ENCODE measurements around the gene ATXN7L1. TPM values are rescaled to one million over a fixed set of nuclear protein-coding genes. Genes with fewer than 3 reads are reported as not detected.

The ATXN7L1 gene
- total RNA-seq, 5 donors from 2014 or later (not counting 1 experiment from before 2014, with no cell fraction given), result 42.3 to 54.7 (median 47.4) TPM

GRCh38 chr7:105861224-105861623, 15.2 kb downstream of the ATXN7L1 start:
- Mint-ChIP-seq H3K27me3 (no peaks in the 10 kb centered on the region), H3K9me3 (no peaks in the 10 kb centered on the region), H3K4me3 (no peak overlapping the region), H3K36me3 (peaks cover 8% of the 10 kb centered on the region), H3K4me1 (peaks cover 25 to 32% (median 32%) of the 10 kb centered on the region in 3 donors), H3K27ac (no peak overlapping the region)
- Histone ChIP-seq H3K27ac (ENCODE audit: low read length) (no peak overlapping the region), H3K36me3 (ENCODE audit: control insufficient read depth in 2 of 2, extremely low read depth in 1 of 2, insufficient read depth in 1 of 2, low read length in 1 of 2) (peaks cover 4 to 6% of the 10 kb centered on the region in 2 donors), H3K9me3 (no peaks in the 10 kb centered on the region), H3K27me3 (replicated peaks in 1 of 2; ENCODE audit: control insufficient read depth in 2 of 2, extremely low read depth in 1 of 2, insufficient read depth in 2 of 2, low read length in 1 of 2) (no peaks in the 10 kb centered on the region), H3K4me3 (ENCODE audit: control insufficient read depth in 1 of 2, extremely low read depth in 1 of 2, low read length in 1 of 2) (no peak overlapping the region), H3K4me1 (ENCODE audit: control insufficient read depth in 1 of 2, extremely low read depth in 1 of 2, insufficient read depth in 2 of 2, low read length in 2 of 2) (peaks cover 15% of the 10 kb centered on the region in 2 experiments)
- ATAC-seq (replicated peaks in 1 of 4) (no peak), DNase-seq (no peak)
- CTCF ChIA-PET, result no interaction called here
- 96% methylated on average over 4 of the region's 5 CpGs for WGBS (ENCODE audit: insufficient coverage)
- POLR2A ChIA-PET, result no interaction called here

GRCh38 chr7:105860793-105861192, 15.6 kb downstream of the ATXN7L1 start:
- H3K4me1 Mint-ChIP-seq, result peaks cover 25 to 35% (median 32%) of the 10 kb centered on the region in 3 donors

GRCh38 chr7:105857009-105857952, 19.1 kb downstream of the ATXN7L1 start:
- peaks cover 3% of the 10 kb centered on the region for H3K36me3 Mint-ChIP-seq
- ATAC-seq (replicated peaks in 1 of 4), result peak; percentile 66 to 89 (median 77)
- no peaks in the 10 kb centered on the region for H3K9me3 ChIP-seq
- ChIA-PET POLR2A (interaction anchor here in 1 of 2 donors (0.6 kb wide), 3 partner anchors 96 to 209 kb away, joined by 3 read pairs; no protein-coding TSS in a partner anchor), CTCF (interaction anchor here (0.5 to 1.2 kb wide), 4 partner anchors 32 to 319 kb away, joined by 3 to 5 read pairs (median 3); no protein-coding TSS in a partner anchor)
- no peaks in the 10 kb centered on the region for H3K27me3 Mint-ChIP-seq
- no peaks in the 10 kb centered on the region for H3K27me3 ChIP-seq (replicated peaks in 1 of 2; ENCODE audit: control insufficient read depth in 2 of 2, extremely low read depth in 1 of 2, insufficient read depth in 2 of 2, low read length in 1 of 2)
- H3K27ac ChIP-seq (ENCODE audit: low read length), result no peak overlapping the region
- peak overlapping the region in 2 of 3 donors; percentile 18 to 47 for H3K4me3 Mint-ChIP-seq
- DNase-seq, result peak in 1 of 35 experiments; percentile 42
- 70% methylated on average over 1 of the region's 2 CpGs for WGBS (ENCODE audit: insufficient coverage)
- H3K36me3 ChIP-seq (ENCODE audit: control insufficient read depth in 2 of 2, extremely low read depth in 1 of 2, insufficient read depth in 1 of 2, low read length in 1 of 2), result no peaks in the 10 kb centered on the region
- peak overlapping the region; percentile 53 to 70 for H3K27ac Mint-ChIP-seq
- no peaks in the 10 kb centered on the region for H3K9me3 Mint-ChIP-seq
- no peak overlapping the region for H3K4me3 ChIP-seq (ENCODE audit: control insufficient read depth in 1 of 2, extremely low read depth in 1 of 2, low read length in 1 of 2)
- H3K4me1 Mint-ChIP-seq, result peaks cover 32 to 53% (median 46%) of the 10 kb centered on the region in 3 donors
- peaks cover 26 to 31% of the 10 kb centered on the region in 2 experiments for H3K4me1 ChIP-seq (ENCODE audit: control insufficient read depth in 1 of 2, extremely low read depth in 1 of 2, insufficient read depth in 2 of 2, low read length in 2 of 2)

More at GRCh38 chr7:105860793-105861192, 15.6 kb downstream of the ATXN7L1 start:
- ATAC-seq (replicated peaks in 1 of 4) (no peak), DNase-seq (no peak)
- Histone ChIP-seq H3K4me3 (ENCODE audit: control insufficient read depth in 1 of 2, extremely low read depth in 1 of 2, low read length in 1 of 2) (no peak overlapping the region), H3K36me3 (ENCODE audit: control insufficient read depth in 2 of 2, extremely low read depth in 1 of 2, insufficient read depth in 1 of 2, low read length in 1 of 2) (peaks cover 1 to 2% of the 10 kb centered on the region in 2 donors), H3K27ac (ENCODE audit: low read length) (no peak overlapping the region), H3K27me3 (replicated peaks in 1 of 2; ENCODE audit: control insufficient read depth in 2 of 2, extremely low read depth in 1 of 2, insufficient read depth in 2 of 2, low read length in 1 of 2) (no peaks in the 10 kb centered on the region), H3K4me1 (ENCODE audit: control insufficient read depth in 1 of 2, extremely low read depth in 1 of 2, insufficient read depth in 2 of 2, low read length in 2 of 2) (peaks cover 15% of the 10 kb centered on the region in 2 experiments), H3K9me3 (no peaks in the 10 kb centered on the region)
- CTCF ChIA-PET, result no interaction called here
- Mint-ChIP-seq H3K4me3 (no peak overlapping the region), H3K27ac (no peak overlapping the region), H3K9me3 (no peaks in the 10 kb centered on the region), H3K36me3 (peaks cover 3% of the 10 kb centered on the region), H3K27me3 (no peaks in the 10 kb centered on the region)
- 98% methylated on average over 6 of the region's 8 CpGs for WGBS (ENCODE audit: insufficient coverage)
- POLR2A ChIA-PET, result no interaction called here

- CTCF ChIA-PET, result interaction anchor here (0.6 to 1.7 kb wide), 7 partner anchors 11 to 593 kb away, joined by 3 to 4 read pairs (median 3); no protein-coding TSS in a partner anchor
- Histone ChIP-seq H3K27me3 (replicated peaks in 1 of 2; ENCODE audit: control insufficient read depth in 2 of 2, extremely low read depth in 1 of 2, insufficient read depth in 2 of 2, low read length in 1 of 2) (no peaks in the 10 kb centered on the region), H3K36me3 (ENCODE audit: control insufficient read depth in 2 of 2, extremely low read depth in 1 of 2, insufficient read depth in 1 of 2, low read length in 1 of 2) (no peaks in the 10 kb centered on the region), H3K4me1 (ENCODE audit: control insufficient read depth in 1 of 2, extremely low read depth in 1 of 2, insufficient read depth in 2 of 2, low read length in 2 of 2) (peaks cover 51 to 57% of the 10 kb centered on the region in 2 experiments), H3K4me3 (ENCODE audit: control insufficient read depth in 1 of 2, extremely low read depth in 1 of 2, low read length in 1 of 2) (no peak overlapping the region), H3K27ac (ENCODE audit: low read length) (no peak overlapping the region), H3K9me3 (no peaks in the 10 kb centered on the region)
- H3K27ac Mint-ChIP-seq, result no peak overlapping the region
- POLR2A ChIA-PET, result interaction anchor here in 1 of 2 donors (0.6 to 0.7 kb wide), 5 partner anchors 27 to 197 kb away, joined by 3 to 5 read pairs (median 4); no protein-coding TSS in a partner anchor
- H3K36me3 Mint-ChIP-seq, result peaks cover 3% of the 10 kb centered on the region
- H3K4me1 Mint-ChIP-seq, result peaks cover 60 to 72% (median 67%) of the 10 kb centered on the region in 3 donors
- ATAC-seq (replicated peaks in 1 of 4) (no peak), DNase-seq (no peak)
- no peaks in the 10 kb centered on the region for H3K27me3 Mint-ChIP-seq
- no peak overlapping the region for H3K4me3 Mint-ChIP-seq
- no peaks in the 10 kb centered on the region for H3K9me3 Mint-ChIP-seq
Measured at GRCh38 chr7:105854498-105854897, 21.9 kb downstream of the ATXN7L1 start.

- Mint-ChIP-seq H3K36me3 (peaks cover 3% of the 10 kb centered on the region), H3K4me3 (no peak overlapping the region), H3K9me3 (no peaks in the 10 kb centered on the region), H3K4me1 (peaks cover 64 to 76% (median 73%) of the 10 kb centered on the region in 3 donors), H3K27me3 (no peaks in the 10 kb centered on the region), H3K27ac (no peak overlapping the region)
- peaks cover 56 to 63% of the 10 kb centered on the region in 2 experiments for H3K4me1 ChIP-seq (ENCODE audit: control insufficient read depth in 1 of 2, extremely low read depth in 1 of 2, insufficient read depth in 2 of 2, low read length in 2 of 2)
- H3K4me3 ChIP-seq (ENCODE audit: control insufficient read depth in 1 of 2, extremely low read depth in 1 of 2, low read length in 1 of 2), result no peak overlapping the region
- ATAC-seq (replicated peaks in 1 of 4) (no peak), DNase-seq (no peak)
- H3K27me3 ChIP-seq (replicated peaks in 1 of 2; ENCODE audit: control insufficient read depth in 2 of 2, extremely low read depth in 1 of 2, insufficient read depth in 2 of 2, low read length in 1 of 2), result no peaks in the 10 kb centered on the region
- H3K36me3 ChIP-seq (ENCODE audit: control insufficient read depth in 2 of 2, extremely low read depth in 1 of 2, insufficient read depth in 1 of 2, low read length in 1 of 2), result no peaks in the 10 kb centered on the region
- no peak overlapping the region for H3K27ac ChIP-seq (ENCODE audit: low read length)
- POLR2A ChIA-PET, result interaction anchor here in 1 of 2 donors (0.6 kb wide), 4 partner anchors 27 to 197 kb away, joined by 3 to 5 read pairs (median 4); no protein-coding TSS in a partner anchor
- no peaks in the 10 kb centered on the region for H3K9me3 ChIP-seq
- 96% methylated on average over 14 of the region's 17 CpGs for WGBS (ENCODE audit: insufficient coverage)
- CTCF ChIA-PET, result interaction anchor here (0.6 to 1.7 kb wide), 7 partner anchors 11 to 594 kb away, joined by 3 to 4 read pairs (median 3); no protein-coding TSS in a partner anchor
Measured at GRCh38 chr7:105853931-105854419, 22.4 kb downstream of the ATXN7L1 start.

GRCh38 chr7:105851064-105851463, 25.3 kb downstream of the ATXN7L1 start:
- DNase-seq, result no peak
- H3K4me3 ChIP-seq (ENCODE audit: control insufficient read depth in 1 of 2, extremely low read depth in 1 of 2, low read length in 1 of 2), result no peak overlapping the region
- ChIA-PET POLR2A (no interaction called here), CTCF (interaction anchor here (0.5 to 1.0 kb wide), 6 partner anchors 26 to 268 kb away, joined by 3 to 8 read pairs (median 3); no protein-coding TSS in a partner anchor)
- peaks cover 11% of the 10 kb centered on the region for H3K36me3 Mint-ChIP-seq
- H3K27ac Mint-ChIP-seq, result peak overlapping the region; percentile 91 to 94
- peaks cover 70 to 77% (median 75%) of the 10 kb centered on the region in 3 donors for H3K4me1 Mint-ChIP-seq
- H3K36me3 ChIP-seq (ENCODE audit: control insufficient read depth in 2 of 2, extremely low read depth in 1 of 2, insufficient read depth in 1 of 2, low read length in 1 of 2), result no peaks in the 10 kb centered on the region
- ATAC-seq (replicated peaks in 1 of 4), result no peak
- peak overlapping the region in 1 of 3 donors; percentile 75 for H3K4me3 Mint-ChIP-seq
- H3K27me3 ChIP-seq (replicated peaks in 1 of 2; ENCODE audit: control insufficient read depth in 2 of 2, extremely low read depth in 1 of 2, insufficient read depth in 2 of 2, low read length in 1 of 2), result no peaks in the 10 kb centered on the region
- 77% methylated on average over 5 of the region's 5 CpGs for WGBS (ENCODE audit: insufficient coverage)
- peaks cover 0 to 8% (median 0%) of the 10 kb centered on the region in 3 donors for H3K9me3 Mint-ChIP-seq
- no peaks in the 10 kb centered on the region for H3K9me3 ChIP-seq
- no peaks in the 10 kb centered on the region for H3K27me3 Mint-ChIP-seq
- peaks cover 46 to 53% of the 10 kb centered on the region in 2 experiments for H3K4me1 ChIP-seq (ENCODE audit: control insufficient read depth in 1 of 2, extremely low read depth in 1 of 2, insufficient read depth in 2 of 2, low read length in 2 of 2)
- peak overlapping the region; percentile 85 for H3K27ac ChIP-seq (ENCODE audit: low read length)

All from T-cell (primary cell).